ENCODE data around the gene ALPP. TPM values are rescaled to one million over a fixed set of nuclear protein-coding genes. Genes with fewer than 3 reads are reported as not detected.
"Not testable (repeated sequence)": the region's sequence is repeated elsewhere in the genome, so short reads cannot be mapped to it uniquely, and the experiment has no call there.

The ALPP gene
- total RNA-seq, 1 experiment from 2014 or later: not detected

DNA sequence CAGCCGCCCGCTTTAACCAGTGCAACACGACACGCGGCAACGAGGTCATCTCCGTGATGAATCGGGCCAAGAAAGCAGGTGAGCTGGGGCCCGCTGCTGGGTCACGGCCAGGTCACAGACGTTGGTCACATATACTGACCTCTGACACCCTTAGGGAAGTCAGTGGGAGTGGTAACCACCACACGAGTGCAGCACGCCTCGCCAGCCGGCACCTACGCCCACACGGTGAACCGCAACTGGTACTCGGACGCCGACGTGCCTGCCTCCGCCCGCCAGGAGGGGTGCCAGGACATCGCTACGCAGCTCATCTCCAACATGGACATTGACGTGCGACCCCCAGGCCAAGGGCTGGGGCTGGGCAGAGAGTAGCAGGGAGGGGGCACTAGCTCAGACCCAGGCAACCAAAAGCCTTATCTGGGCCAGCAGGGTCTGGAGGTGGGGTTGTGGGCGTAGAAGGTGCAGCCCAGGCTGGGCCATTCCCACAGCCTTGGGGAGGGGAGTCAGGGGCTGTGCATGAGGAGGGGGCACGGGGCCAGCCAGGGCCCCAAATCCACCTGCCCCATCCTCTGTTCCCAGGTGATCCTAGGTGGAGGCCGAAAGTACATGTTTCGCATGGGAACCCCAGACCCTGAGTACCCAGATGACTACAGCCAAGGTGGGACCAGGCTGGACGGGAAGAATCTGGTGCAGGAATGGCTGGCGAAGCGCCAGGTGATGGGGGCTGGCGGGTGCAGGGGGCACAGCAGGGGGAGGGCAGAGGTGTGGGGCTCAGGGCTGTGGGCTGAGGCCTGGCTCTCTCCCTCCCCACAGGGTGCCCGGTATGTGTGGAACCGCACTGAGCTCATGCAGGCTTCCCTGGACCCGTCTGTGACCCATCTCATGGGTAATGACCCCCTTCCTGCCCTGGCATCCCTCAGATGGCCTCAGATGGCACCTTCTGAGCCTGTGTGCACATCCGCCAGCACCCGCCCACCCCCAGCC, 1.3 kb downstream of the ALPP start:
- DNase-seq (ENCODE audit: low read depth): not testable (repeated sequence)

GRCh38 chr2:232381204-232382031, 2.9 kb downstream of the ALPP start:
- not testable (repeated sequence) for DNase-seq (ENCODE audit: low read depth)

- no peak for DNase-seq (ENCODE audit: low read depth)
These were observed 4.0 kb downstream of the ALPP start for GRCh38 chr2:232382331-232383225.

DNA sequence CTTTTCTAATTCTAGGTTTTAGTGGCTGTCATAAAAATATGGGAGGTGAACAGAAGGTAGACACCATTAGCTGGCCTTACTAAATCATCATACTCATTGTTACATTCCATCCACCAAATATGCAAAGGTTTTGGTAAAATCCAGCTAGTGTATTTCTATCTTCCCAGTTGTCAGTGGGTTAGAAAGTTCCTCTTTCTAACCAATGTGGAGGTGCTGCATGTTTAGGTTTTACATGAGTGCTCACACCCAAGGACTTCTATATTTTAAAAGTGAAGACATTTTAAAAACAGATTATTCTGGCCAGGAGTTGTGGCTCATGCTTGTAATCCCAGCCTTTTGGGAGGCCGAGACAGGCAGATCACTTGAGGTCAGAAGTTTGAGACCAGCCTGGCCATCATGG, 5.9 kb downstream of the ALPP start:
- DNase-seq (ENCODE audit: low read depth): no peak

GRCh38 chr2:232385058-232385457, 6.5 kb downstream of the ALPP start:
- not testable (repeated sequence) for DNase-seq (ENCODE audit: low read depth)

DNA sequence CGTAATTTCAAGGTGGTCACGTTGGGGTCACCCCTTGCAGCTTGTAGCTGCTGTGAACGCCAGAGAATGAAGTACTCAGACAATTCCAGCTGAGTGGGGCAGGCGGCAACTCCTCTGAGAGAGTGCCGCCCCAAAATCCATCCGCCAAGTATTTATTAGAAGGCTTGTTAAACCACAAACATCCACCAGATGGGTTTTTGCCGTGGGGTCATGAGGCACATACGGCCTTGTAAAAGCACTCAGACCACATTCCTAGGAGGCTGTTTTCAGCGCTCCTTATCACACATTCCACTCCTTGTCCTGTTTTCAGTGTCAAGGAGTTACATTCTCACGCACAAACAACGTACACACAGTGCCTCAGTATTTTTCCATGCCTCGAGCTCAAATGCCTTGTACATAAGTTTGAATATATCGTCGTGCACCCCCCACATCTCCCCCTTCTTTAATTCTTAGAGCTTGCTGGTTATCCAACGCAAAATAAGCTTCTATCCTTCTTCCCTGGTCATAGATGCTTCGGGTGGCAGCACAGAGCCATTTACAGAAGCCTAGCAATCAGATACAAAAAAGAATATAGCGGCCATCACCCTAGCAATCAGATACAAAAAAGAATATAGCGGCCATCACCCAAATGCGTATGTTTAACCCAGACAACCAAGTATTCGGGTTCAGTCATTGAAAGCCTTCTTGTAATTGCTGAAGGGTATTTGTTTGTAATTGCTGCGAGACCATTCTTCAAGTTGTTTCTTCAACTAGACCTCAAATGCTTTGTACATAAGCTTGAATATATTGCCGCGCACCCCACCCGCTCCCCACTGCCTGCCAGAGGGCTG, 7.3 kb downstream of the ALPP start:
- DNase-seq (ENCODE audit: low read depth): no peak

- DNase-seq (ENCODE audit: low read depth): no peak
These were observed 7.9 kb downstream of the ALPP start for GRCh38 chr2:232386490-232386739.

DNA sequence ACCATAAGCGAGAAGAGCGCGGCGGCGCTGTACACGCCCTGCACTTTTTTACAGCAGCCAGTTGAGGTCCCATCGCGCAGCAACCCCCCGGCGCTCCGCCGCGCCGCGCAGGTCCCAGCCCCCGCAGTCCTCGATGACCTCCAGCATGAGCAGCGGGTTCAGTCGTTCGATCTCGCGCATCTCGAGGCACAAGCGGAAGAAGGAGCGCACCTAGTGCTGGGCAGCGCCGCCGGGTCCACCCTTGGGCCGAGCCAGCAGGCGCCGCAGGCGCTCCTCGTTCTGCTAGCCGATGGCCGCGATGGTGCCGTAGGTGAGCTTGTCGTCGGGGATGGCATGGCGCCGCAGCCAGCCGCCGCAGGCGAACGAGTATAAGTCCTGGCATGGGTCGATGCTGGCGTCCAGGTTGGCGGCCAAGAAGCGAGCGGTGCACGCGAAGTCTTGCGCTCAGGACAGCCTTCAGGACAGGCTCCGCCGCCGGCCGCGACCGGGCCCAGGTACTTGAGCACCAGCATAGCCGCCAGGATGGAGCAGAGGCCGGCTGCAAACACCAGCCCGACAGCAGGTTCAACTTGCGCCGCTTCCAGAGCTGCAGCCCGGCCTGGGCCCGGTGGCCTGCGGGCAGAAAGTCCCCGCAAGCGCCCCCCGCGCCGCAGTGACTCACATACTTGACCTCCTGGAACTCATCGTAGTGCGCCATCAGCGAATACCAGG, 8.3 kb downstream of the ALPP start:
- no peak for DNase-seq (ENCODE audit: low read depth)

DNA sequence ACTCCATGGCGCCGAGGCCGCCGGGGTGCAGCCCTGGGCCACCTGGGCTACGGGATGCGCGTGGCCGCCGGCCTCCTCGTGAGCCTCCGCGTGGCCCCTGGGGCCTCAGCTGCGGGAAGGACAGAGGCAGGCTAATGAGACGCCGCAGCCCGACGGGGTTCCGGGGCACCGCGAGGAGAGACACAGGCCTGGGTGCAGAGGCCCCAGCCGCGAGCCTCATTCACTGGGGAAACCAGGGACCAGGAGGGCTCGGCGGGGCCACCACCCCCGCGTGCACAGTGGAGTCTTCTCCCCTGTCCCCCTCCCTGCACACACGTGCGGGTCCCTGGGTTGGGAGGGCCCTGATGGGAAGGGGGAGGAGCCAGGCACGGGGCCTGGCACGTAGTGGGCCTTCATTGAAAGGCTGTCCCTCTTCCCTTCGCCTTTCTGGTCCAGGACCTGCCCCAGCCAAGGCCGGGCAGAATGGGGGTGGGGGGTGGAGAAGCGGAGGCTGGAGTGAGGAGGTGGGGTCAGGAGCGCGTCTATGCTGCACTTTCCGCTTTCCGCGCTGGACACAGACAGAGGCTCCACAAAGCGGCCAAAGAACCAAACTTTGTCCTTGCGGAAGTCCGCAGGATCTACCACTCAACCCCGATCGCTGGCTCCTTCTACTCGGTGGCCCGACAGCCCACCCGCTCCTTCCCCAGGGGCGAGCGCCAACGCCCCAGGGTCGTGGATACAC, 9.1 kb downstream of the ALPP start:
- no peak for DNase-seq (ENCODE audit: low read depth)

- DNase-seq (ENCODE audit: low read depth): no peak
These were observed 9.9 kb downstream of the ALPP start for GRCh38 chr2:232388324-232388891.

GRCh38 chr2:232389327-232389726, 10.8 kb downstream of the ALPP start:
- DNase-seq (ENCODE audit: low read depth): peak; percentile 56

DNA sequence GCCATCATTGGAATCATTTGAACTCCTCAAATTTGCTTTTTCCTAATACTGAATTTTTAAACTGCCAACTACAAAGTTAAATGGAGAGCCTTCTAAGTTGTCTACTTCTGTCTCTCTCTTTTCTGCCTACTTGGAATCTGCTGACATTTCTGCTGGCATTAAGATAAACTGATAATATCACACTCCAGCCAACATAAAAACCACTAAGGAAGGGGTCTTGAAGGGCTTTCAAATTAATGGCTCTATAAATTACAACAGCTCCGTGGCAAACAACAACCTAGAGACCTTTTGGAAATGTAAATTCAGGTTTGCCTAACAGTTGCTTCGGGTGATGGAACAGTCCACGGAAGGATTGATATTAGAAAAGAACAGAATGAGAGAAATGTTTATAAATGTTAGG, 12.1 kb downstream of the ALPP start:
- DNase-seq (ENCODE audit: low read depth): no peak

DNA sequence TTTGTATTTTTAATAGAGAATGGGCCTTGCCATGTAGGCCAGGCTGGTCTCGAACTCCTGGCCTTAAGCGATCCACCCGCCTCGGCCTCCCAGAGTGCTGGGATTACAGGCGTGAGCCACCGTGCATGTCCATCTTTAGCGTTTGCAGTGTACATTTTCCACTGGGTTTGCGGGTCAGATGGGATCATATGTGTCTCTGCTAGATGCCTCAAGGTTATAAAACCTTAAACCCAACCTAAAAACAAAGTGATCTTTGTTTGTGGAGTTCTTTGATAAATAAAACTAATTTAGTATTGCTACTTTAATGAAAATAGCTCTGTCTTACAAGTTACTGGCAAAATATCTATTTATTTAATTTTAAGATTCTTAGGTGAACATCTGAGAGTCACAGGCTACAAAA, 15.0 kb downstream of the ALPP start:
- no peak for DNase-seq (ENCODE audit: low read depth)

GRCh38 chr2:232394431-232394830, 15.9 kb downstream of the ALPP start:
- not testable (repeated sequence) for DNase-seq (ENCODE audit: low read depth)

DNA sequence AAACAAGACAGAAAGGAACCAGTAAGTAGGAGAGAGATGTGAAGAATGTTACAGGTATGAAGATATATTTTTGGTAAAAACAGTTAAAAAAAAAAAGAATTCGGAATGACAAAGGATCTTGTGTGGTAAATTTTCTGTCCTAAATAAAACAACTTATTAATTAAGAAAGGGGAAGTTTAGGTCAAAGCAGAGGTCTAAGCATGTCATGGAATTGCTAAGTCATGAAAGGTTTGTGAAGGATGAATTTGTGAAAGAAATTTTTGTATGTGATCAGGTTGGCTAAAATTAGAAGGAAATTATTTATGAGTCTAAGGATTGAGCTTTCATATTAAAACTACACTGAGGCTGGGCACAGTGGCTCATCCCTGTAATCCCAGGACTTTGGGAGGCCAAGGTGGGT, 17.0 kb downstream of the ALPP start:
- DNase-seq (ENCODE audit: low read depth): no peak

GRCh38 chr2:232396683-232397082, 18.1 kb downstream of the ALPP start:
- no peak for DNase-seq (ENCODE audit: low read depth)

GRCh38 chr2:232398293-232399034, 19.9 kb downstream of the ALPP start:
- no peak for DNase-seq (ENCODE audit: low read depth)
